Stromal cell of bone marrow (primary cell): ENCODE data around the gene PAFAH1B1.

ENCODE experiments used
- DNase-seq: peaks from one replicate; pipeline ENCODE4 v3.0.0-alpha.2; 2012; ENCODE audit warnings: low read depth

The PAFAH1B1 gene

GRCh38 chr17:2719861-2720260 lies 126.4 kb downstream of the PAFAH1B1 start:
- no peak for DNase-seq

DNA sequence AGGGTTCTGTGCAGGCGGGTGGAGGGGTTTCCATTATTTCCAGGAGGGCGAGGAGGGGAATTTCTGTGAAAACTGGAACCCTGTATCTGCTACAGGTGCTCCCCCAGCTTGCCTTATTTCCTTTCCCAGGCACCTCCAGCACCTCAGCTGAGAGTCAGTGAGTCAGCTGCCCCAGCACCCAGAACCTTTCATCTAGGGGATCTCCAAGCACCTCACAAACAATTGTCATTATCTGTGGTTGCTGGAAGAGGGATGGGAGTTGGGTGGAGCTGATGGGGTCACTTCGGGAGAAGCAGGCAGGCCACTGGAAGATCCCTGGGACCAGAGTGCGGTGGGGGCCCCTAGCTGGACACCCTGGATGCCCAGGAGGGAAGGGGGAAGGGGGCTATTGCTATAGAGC lies 128.1 kb downstream of the PAFAH1B1 start:
- no peak for DNase-seq

DNA sequence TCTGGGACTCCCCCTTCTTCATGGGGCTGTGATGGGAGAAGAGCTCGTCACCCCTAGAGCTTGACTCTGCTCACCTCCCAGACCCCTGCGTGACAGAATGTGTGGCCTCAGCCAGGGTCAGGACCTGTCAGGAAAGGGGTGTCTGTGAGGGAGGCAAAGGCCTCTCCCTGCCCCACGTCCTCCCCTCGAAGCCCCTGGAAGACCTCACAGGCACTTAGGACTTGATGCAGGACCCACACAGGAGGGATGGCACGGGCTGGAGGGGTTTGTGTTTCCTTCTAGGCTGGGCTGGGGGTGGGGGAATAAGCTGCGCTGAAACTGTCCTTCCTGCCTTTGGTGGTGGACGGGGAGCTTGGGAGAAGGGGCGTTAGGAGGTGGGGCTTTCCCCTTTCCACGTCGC lies 129.2 kb downstream of the PAFAH1B1 start:
- no peak for DNase-seq

DNA sequence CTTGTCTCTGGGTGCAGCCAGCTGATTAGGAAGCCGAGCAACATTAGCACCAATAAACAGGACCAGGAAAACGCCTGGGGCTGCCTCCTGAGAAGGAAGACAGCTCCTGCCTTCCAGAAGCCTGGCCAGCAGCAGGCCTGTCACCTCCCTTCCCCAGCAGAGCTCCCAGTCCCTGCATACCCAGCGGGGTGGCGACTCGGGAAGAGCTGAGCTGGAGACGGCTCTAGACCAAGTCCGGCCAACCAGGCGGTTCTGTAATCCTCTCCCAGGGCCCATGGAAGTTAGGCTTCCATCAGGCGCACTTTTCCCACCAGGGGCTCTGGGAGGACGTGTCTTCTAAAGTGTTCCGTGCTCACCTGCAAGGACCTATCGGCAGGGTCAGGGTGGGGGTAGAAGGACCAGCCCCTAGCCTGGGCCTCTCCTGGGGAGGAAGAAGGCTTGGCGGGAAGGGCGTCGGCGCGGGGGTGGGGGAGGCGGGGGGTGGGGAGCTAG lies 130.1 kb downstream of the PAFAH1B1 start:
- DNase-seq: no peak

DNA sequence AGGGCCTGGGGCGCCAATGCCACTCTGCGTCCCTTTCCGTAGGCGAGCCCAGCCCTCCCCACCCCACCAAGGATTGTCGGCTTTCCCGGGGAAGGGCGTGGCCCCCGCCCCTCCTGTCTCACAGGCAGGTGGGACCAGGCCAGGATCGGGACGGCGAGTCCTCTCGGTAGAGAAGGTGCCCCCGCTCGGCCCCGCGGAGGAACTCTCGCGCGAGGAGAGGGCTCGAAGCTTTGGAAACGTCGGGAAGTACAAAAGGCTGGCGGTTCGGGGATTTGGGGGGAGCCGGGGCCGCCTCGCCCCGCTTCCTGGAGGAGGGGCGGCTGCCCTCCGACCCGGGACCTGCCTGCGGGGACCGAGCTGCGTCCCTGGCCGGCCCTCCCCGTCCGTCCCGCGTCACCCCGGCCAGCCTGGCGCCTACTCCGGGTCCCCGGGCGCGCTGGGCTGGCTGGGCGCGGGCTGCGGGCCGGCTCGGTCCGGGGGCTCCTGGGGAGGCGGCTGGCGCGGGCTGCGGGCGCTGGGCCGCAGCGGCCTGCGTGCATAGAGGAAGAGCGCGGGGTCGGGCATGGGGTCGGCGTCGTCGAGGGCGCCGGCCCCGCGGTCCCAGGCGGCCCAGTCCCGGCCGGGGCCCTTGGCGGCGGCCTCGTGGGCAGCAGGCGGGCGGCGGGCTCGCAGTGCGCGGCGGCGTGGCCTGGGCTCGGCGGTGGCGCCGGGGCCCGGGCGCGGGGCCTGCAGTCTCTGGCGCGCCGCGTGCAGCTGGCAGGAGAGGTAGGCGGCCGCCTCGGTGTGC lies 130.7 kb downstream of the PAFAH1B1 start:
- DNase-seq: no peak

DNA sequence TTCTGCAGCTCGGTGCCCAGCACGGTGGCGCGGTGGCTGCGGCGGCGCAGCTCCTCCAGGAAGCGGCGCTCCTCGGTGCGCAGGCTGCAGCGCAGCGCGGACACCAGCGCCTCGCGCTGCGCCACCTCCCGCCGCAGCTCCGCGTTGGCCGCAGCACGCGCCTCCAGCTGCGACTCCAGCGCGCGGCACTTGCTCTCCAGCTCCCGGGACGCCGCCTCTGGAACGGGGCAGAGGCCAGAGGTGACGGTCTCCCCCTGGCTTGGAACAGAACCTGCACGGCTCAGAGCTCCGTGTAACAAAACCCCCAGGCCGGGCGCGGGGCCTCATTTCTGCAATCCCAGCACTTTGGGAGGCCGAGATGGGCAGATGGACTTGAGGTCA lies 131.3 kb downstream of the PAFAH1B1 start:
- DNase-seq: no peak

DNA sequence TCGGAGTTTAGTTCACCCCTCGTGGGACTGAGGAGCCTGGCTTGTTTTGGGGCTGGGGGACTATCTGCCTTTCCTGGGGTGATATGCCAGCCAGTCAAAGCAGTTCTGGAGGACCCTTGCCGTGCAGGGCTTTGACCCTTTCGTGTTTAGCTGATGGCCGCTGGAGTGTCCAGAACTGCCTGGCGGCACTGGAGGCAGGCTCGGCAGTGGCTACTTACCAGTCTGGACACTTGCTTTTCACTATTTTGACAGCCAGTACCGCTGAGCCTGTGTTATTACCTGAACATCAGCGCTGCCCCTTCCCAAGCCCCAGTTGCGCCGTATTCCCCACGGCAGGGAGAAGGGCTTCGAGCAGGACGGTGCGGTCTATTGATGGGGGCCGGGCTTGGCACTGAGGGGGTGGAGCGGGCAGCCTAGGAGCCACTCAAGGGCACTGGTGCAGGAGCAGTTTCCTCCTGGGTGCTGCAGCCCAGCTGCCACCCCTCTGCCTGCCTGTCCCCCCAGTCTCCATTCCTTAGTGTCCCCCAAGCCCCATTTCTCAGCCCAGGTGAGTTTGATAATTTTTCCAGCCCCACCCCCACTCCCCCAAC lies 137.4 kb downstream of the PAFAH1B1 start:
- no peak for DNase-seq

GRCh38 chr17:2731807-2732206 lies 138.4 kb downstream of the PAFAH1B1 start:
- no peak for DNase-seq

- no peak for DNase-seq
Measured at GRCh38 chr17:2734939-2735338, 141.5 kb downstream of the PAFAH1B1 start.
